ENCODE results near the gene C10orf90. TPM values are rescaled to one million over a fixed set of nuclear protein-coding genes. Genes with fewer than 3 reads are reported as not detected.

Gene C10orf90
- total RNA-seq, 1 donor from 2014 or later = not detected

GRCh38 chr10:126683466-126683865, 13.0 kb upstream of the C10orf90 start:
- Histone ChIP-seq H3K4me2 (no peak overlapping the region), H3K4me3 (no peak overlapping the region), H3K27me3 (no peaks in the 10 kb centered on the region), H3K36me3 (no peaks in the 10 kb centered on the region), H3K27ac (no peak overlapping the region), H3K79me2 (ENCODE audit: low read depth) (no peaks in the 10 kb centered on the region), H3K9ac (no peak overlapping the region), H4K20me1 (ENCODE audit: low read depth) (no peaks in the 10 kb centered on the region), H2AFZ (replicated peaks) (no peak overlapping the region), H3F3A (ENCODE audit: low read depth) (peaks cover 8% of the 10 kb centered on the region), H3K4me1 (peaks cover 18% of the 10 kb centered on the region), H3K9me3 (ENCODE audit: low read depth) (no peaks in the 10 kb centered on the region)
- Mint-ChIP-seq H3K27me3 (ENCODE audit: insufficient read depth, low read depth) (peaks cover 5% of the 10 kb centered on the region), H3K36me3 (no peaks in the 10 kb centered on the region), H3K4me1 (peaks cover 22% of the 10 kb centered on the region), H3K27ac (no peak overlapping the region), H3K4me3 (no peak overlapping the region), H3K9me3 (no peaks in the 10 kb centered on the region)
- TF ChIP-seq, protein P1, sequence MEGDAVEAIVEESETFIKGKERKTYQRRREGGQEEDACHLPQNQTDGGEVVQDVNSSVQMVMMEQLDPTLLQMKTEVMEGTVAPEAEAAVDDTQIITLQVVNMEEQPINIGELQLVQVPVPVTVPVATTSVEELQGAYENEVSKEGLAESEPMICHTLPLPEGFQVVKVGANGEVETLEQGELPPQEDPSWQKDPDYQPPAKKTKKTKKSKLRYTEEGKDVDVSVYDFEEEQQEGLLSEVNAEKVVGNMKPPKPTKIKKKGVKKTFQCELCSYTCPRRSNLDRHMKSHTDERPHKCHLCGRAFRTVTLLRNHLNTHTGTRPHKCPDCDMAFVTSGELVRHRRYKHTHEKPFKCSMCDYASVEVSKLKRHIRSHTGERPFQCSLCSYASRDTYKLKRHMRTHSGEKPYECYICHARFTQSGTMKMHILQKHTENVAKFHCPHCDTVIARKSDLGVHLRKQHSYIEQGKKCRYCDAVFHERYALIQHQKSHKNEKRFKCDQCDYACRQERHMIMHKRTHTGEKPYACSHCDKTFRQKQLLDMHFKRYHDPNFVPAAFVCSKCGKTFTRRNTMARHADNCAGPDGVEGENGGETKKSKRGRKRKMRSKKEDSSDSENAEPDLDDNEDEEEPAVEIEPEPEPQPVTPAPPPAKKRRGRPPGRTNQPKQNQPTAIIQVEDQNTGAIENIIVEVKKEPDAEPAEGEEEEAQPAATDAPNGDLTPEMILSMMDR (IDR thresholded peaks at IDR 0.05) = no peak
- no peak for TF ChIP-seq EZH2 (IDR thresholded peaks at IDR 0.05)
- TF ChIP-seq EZH2phosphoT487 (IDR thresholded peaks at IDR 0.05) = no peak
- DNase-seq (ENCODE audit: low spot score) = no peak

GRCh38 chr10:126675656-126676438, 5.4 kb upstream of the C10orf90 start:
- Histone ChIP-seq H3K79me2 (ENCODE audit: low read depth) (no peaks in the 10 kb centered on the region), H3K36me3 (no peaks in the 10 kb centered on the region), H3K27ac (no peak overlapping the region), H4K20me1 (ENCODE audit: low read depth) (no peaks in the 10 kb centered on the region), H3K4me3 (no peak overlapping the region), H2AFZ (replicated peaks) (no peak overlapping the region), H3K9ac (no peak overlapping the region), H3K9me3 (ENCODE audit: low read depth) (no peaks in the 10 kb centered on the region), H3K27me3 (no peaks in the 10 kb centered on the region), H3F3A (ENCODE audit: low read depth) (no peaks in the 10 kb centered on the region), H3K4me2 (no peak overlapping the region), H3K4me1 (no peaks in the 10 kb centered on the region)
- Mint-ChIP-seq H3K27ac (no peak overlapping the region), H3K36me3 (no peaks in the 10 kb centered on the region), H3K9me3 (peaks cover 6% of the 10 kb centered on the region), H3K27me3 (ENCODE audit: insufficient read depth, low read depth) (no peaks in the 10 kb centered on the region), H3K4me3 (no peak overlapping the region), H3K4me1 (peaks cover 10% of the 10 kb centered on the region)
- DNase-seq (ENCODE audit: low spot score) = no peak
- TF ChIP-seq EZH2phosphoT487 (IDR thresholded peaks at IDR 0.05) (no peak), EZH2 (IDR thresholded peaks at IDR 0.05) (no peak)
- TF ChIP-seq, protein P1 (IDR thresholded peaks at IDR 0.05) = no peak

GRCh38 chr10:126674741-126675515, 4.4 kb upstream of the C10orf90 start:
- H2AFZ ChIP-seq (replicated peaks) = no peak overlapping the region
- no peak overlapping the region for H3K9ac ChIP-seq
- TF ChIP-seq, protein P1 (IDR thresholded peaks at IDR 0.05) = no peak
- TF ChIP-seq EZH2phosphoT487 (IDR thresholded peaks at IDR 0.05) = no peak
- no peak for TF ChIP-seq EZH2 (IDR thresholded peaks at IDR 0.05)
- no peak overlapping the region for H3K4me3 ChIP-seq
- no peak for DNase-seq (ENCODE audit: low spot score)
- H3F3A ChIP-seq (ENCODE audit: low read depth) = no peaks in the 10 kb centered on the region
- H3K27ac ChIP-seq = no peak overlapping the region
- no peaks in the 10 kb centered on the region for H4K20me1 ChIP-seq (ENCODE audit: low read depth)
- H3K79me2 ChIP-seq (ENCODE audit: low read depth) = no peaks in the 10 kb centered on the region
- H3K36me3 Mint-ChIP-seq = no peaks in the 10 kb centered on the region
- H3K27me3 ChIP-seq = no peaks in the 10 kb centered on the region
- peaks cover 6% of the 10 kb centered on the region for H3K9me3 Mint-ChIP-seq
- no peaks in the 10 kb centered on the region for H3K27me3 Mint-ChIP-seq (ENCODE audit: insufficient read depth, low read depth)
- H3K36me3 ChIP-seq = no peaks in the 10 kb centered on the region
- no peak overlapping the region for H3K27ac Mint-ChIP-seq
- H3K4me2 ChIP-seq = no peak overlapping the region
- peaks cover 12% of the 10 kb centered on the region for H3K4me1 Mint-ChIP-seq
- H3K4me3 Mint-ChIP-seq = no peak overlapping the region
- H3K9me3 ChIP-seq (ENCODE audit: low read depth) = no peaks in the 10 kb centered on the region
- H3K4me1 ChIP-seq = no peaks in the 10 kb centered on the region

All from neural progenitor cell (in vitro differentiated cells).